Activated effector memory CD4-positive, alpha-beta T cell treated with anti-CD3 and anti-CD28 coated beads, Interleukin-2, amount 50 U/mL, for 16 hours (primary cell): Measurements from ENCODE around the gene RHOC.

Experiments
- DNase-seq: peaks from one replicate; pipeline ENCODE4 v3.0.0-alpha.2; 2020

RHOC gene

GRCh38 chr1:112716133-112716720 is 9.3 kb upstream of the RHOC start:
- peak; percentile 92 for DNase-seq

GRCh38 chr1:112715264-112716053 is 8.5 kb upstream of the RHOC start, which contains the start of gene PPM1J:
Gene PPM1J, minus strand, starts transcription at chr1:112715332. Its CDS starts 31 bp downstream, at chr1:112715301.
- peak; percentile 99 for DNase-seq

- peak; percentile 70 for DNase-seq
These were observed 7.7 kb upstream of the RHOC start for GRCh38 chr1:112714313-112715263.

GRCh38 chr1:112713466-112714312 is 6.8 kb upstream of the RHOC start:
- DNase-seq, result no peak

- DNase-seq, result no peak
These were observed 5.8 kb upstream of the RHOC start for GRCh38 chr1:112712701-112713128.

- no peak for DNase-seq
These were observed 5.3 kb upstream of the RHOC start for GRCh38 chr1:112712191-112712590.

- DNase-seq, result no peak
These were observed 4.7 kb upstream of the RHOC start for GRCh38 chr1:112711670-112712069.

- DNase-seq, result no peak
These were observed 4.1 kb upstream of the RHOC start for GRCh38 chr1:112711041-112711440.

- no peak for DNase-seq
These were observed 3.7 kb upstream of the RHOC start for GRCh38 chr1:112710586-112710985.

GRCh38 chr1:112710159-112710558 is 3.2 kb upstream of the RHOC start:
- DNase-seq, result no peak

GRCh38 chr1:112708489-112708888 is 1.6 kb upstream of the RHOC start:
- DNase-seq, result no peak

GRCh38 chr1:112708002-112708448 is 1.1 kb upstream of the RHOC start:
- DNase-seq, result no peak

- DNase-seq, result peak; percentile 85
These were observed 484 bp upstream of the RHOC start for GRCh38 chr1:112707221-112708001.

GRCh38 chr1:112704934-112705627 is 1.8 kb downstream of the RHOC start:
- peak; percentile 76 for DNase-seq

- no peak for DNase-seq
These were observed 2.5 kb downstream of the RHOC start for GRCh38 chr1:112704391-112704933.

- no peak for DNase-seq
These were observed 3.2 kb downstream of the RHOC start for GRCh38 chr1:112703706-112704105.

- DNase-seq, result no peak
These were observed 4.3 kb downstream of the RHOC start for GRCh38 chr1:112702420-112703261.

GRCh38 chr1:112702067-112702395 is 4.9 kb downstream of the RHOC start:
- DNase-seq, result no peak

- no peak for DNase-seq
These were observed 5.5 kb downstream of the RHOC start for GRCh38 chr1:112701227-112702066.
